GM12865 (cell line): ENCODE data around the gene WFDC6.

Source experiments
- DNase-seq: peaks from one replicate; pipeline ENCODE4 v3.0.0; 2010; ENCODE audit warnings: low read depth
- H3K4me3 ChIP-seq: 2 replicates; pipeline ENCODE4 v1.5.1; 2011; ENCODE audit warnings: mild to moderate bottlenecking, low read depth, low read length, control low read depth
- TF ChIP-seq, protein P1 (sequence below): IDR thresholded peaks from 2 replicates; pipeline ENCODE4 v1.5.1; 2011; ENCODE audit warnings: low read length, control low read depth, low read depth, inconsistent platforms; ENCODE audit not compliant: insufficient read depth; ENCODE audit errors: missing control alignments

WFDC6 gene

DNA sequence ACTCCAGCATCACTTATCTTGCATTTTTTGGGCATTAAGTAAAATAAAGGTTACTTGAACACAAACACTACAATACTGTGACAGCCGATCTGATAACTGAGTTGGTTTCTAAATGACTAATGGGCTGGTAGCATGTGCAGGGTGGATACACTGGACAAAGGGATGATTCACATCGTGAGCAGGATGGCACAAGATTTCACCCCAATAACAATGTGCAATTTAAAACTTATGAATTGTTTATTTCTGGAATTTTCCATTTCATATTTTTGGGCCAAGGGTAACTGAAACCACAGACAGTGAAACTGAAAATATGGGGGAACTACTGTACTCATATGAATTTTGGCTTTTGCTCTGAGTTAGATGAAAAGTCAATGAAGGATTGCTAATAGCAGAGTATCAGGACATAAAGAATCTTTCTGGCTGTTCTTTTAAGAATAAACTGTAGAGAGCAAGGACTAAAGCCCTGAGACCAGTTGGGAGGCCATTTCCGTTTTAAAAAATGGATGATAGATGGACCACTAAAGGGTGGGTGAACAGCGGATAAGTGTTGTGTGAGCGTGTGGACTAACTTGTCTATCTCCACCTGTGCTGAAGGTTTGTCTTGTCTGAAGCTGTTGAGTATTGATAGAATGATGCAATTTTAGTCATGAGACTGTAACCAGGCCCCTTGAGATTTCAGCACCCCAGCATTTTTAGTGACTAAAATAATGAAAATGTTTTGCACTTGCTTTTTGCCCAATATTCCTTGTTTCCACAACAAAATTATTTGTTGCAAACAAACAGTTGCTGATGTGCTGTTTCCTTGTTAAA lies 32.1 kb downstream of the WFDC6 start:
- DNase-seq: peak; percentile 16
- H3K4me3 ChIP-seq: no peak overlapping the region
- TF ChIP-seq, protein P1, sequence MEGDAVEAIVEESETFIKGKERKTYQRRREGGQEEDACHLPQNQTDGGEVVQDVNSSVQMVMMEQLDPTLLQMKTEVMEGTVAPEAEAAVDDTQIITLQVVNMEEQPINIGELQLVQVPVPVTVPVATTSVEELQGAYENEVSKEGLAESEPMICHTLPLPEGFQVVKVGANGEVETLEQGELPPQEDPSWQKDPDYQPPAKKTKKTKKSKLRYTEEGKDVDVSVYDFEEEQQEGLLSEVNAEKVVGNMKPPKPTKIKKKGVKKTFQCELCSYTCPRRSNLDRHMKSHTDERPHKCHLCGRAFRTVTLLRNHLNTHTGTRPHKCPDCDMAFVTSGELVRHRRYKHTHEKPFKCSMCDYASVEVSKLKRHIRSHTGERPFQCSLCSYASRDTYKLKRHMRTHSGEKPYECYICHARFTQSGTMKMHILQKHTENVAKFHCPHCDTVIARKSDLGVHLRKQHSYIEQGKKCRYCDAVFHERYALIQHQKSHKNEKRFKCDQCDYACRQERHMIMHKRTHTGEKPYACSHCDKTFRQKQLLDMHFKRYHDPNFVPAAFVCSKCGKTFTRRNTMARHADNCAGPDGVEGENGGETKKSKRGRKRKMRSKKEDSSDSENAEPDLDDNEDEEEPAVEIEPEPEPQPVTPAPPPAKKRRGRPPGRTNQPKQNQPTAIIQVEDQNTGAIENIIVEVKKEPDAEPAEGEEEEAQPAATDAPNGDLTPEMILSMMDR: no peak

GRCh38 chr20:45506398-45506797 lies 32.9 kb downstream of the WFDC6 start:
- no peak for DNase-seq
- TF ChIP-seq, protein P1: no peak
- H3K4me3 ChIP-seq: no peak overlapping the region

- TF ChIP-seq, protein P1: no peak
- H3K4me3 ChIP-seq: no peak overlapping the region
- DNase-seq: no peak
Measured at GRCh38 chr20:45503403-45503802, 35.9 kb downstream of the WFDC6 start.

DNA sequence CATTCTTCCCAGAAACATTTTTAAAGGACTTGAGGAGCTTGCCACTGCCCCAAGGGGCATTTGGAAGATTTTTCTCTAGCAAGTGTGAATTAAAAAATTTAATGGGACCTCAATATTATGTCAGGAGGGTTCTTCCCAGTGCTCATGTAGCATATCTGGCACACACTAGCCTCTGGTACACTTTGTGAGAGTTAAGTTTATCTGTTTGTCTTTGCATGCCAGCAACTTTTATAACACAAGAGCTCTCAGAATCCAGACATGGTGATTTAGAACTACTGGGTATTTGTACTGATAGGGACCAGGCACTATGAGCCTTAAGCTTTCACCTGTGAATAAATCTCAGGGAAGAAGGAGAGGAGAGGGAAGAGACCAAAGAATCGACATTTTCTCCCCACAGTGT lies 36.7 kb downstream of the WFDC6 start:
- no peak for DNase-seq
- no peak overlapping the region for H3K4me3 ChIP-seq
- TF ChIP-seq, protein P1: no peak

DNA sequence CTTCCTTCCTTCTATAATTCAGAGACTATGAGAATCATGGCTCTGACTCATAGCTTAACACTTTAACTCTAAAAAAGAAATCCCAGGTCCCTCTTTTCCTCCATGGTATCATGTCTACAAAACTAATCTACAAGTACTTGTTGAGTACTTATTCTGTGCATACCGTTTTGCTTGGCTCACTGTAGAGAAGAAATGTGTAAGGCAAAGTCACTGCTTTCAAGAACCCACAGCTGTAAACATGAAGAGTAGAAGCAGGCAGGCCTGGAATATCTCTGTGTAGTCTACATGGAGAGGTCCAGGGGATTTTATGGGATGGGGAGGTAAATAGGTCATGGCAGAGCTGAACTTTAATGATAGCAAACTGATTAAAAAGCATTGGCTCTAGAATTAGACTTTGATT lies 37.7 kb downstream of the WFDC6 start:
- TF ChIP-seq, protein P1: no peak
- H3K4me3 ChIP-seq: no peak overlapping the region

GRCh38 chr20:45500022-45500421 lies 39.3 kb downstream of the WFDC6 start:
- DNase-seq: no peak
- TF ChIP-seq, protein P1: no peak
- H3K4me3 ChIP-seq: no peak overlapping the region

More for the DNA sequence above, 37.7 kb downstream of the WFDC6 start:
- no peak for DNase-seq
